Tibial artery (tissue), 4 donors: Measurements from ENCODE around the gene TRAP1.

Experiments used
- DNase-seq, 2 donors: peaks; one replicate each; pipeline ENCODE4 v3.0.0-alpha.2; 2019
- H3K27ac ChIP-seq, 2 donors: fragments of 200-600 bp; sonication (generic) in 1 of 2; 1 replicate in 1 of 2; 2 replicates in 1 of 2; pipeline ENCODE4 v1.5.1; 2018 to 2019; ENCODE audit warnings: mild to moderate bottlenecking in 1 of 2
- H3K27me3 ChIP-seq, 2 donors: fragments of 200-600 bp; sonication (generic) in 1 of 2; one replicate each; pipeline versions ENCODE4 v1.5.1 to v1.6.0; 2016 to 2019
- H3K36me3 ChIP-seq, 3 donors: fragments of 200-600 bp; sonication (generic) in 2 of 3; one replicate each; pipeline ENCODE4 v1.5.1; 2016 to 2019; ENCODE audit warnings: mild to moderate bottlenecking in 2 of 3
- H3K4me1 ChIP-seq, 4 donors: fragments of 200-600 bp; sonication (generic) in 2 of 4; 1 replicate in 3 of 4; 2 replicates in 1 of 4; pipeline ENCODE4 v1.5.1; 2016 to 2019
- H3K4me3 ChIP-seq, 2 donors: fragments of 200-600 bp; sonication (generic) in 1 of 2; 1 replicate in 1 of 2; 2 replicates in 1 of 2; pipeline ENCODE4 v1.5.1; 2018 to 2019; ENCODE audit warnings: mild to moderate bottlenecking in 2 of 2
- H3K9me3 ChIP-seq, 3 donors: fragments of 200-600 bp; sonication (generic) in 1 of 3; one replicate each; pipeline ENCODE4 v1.5.1; 2016 to 2019
- CTCF ChIP-seq, 2 experiments: fragments of 200-600 bp in 1 of 2; fragments of 450-650 bp in 1 of 2; IDR thresholded peaks; one replicate each; pipeline ENCODE4 v1.5.1; 2017 to 2019; ENCODE audit warnings: antibody characterized with exemption in 2 of 2, mild to moderate bottlenecking in 1 of 2, moderate library complexity in 1 of 2
- intact Hi-C: fragments of 100-400 bp; cut with DNase I; formaldehyde crosslinking; loops from one replicate; pipeline ENCODE4 v1.15.0; 2023; ENCODE audit warnings: low total_unique reads

The TRAP1 gene

GRCh38 chr16:3744018-3744417 lies 26.7 kb upstream of the TRAP1 start:
- intact Hi-C loops: no loop called here
- Histone ChIP-seq H3K27me3 (no peaks in the 10 kb centered on the region), H3K36me3 (peaks cover 83 to 100% (median 97%) of the 10 kb centered on the region in 3 donors), H3K4me1 (no peaks in the 10 kb centered on the region), H3K9me3 (no peaks in the 10 kb centered on the region), H3K27ac (no peak overlapping the region), H3K4me3 (no peak overlapping the region)
- TF ChIP-seq CTCF (IDR thresholded peaks at IDR 0.05): no peak
- DNase-seq: peak in 1 of 2 donors; percentile 29

- peaks cover 90 to 100% (median 95%) of the 10 kb centered on the region in 3 donors for H3K36me3 ChIP-seq
- DNase-seq: peak in 1 of 2 donors; percentile 50
- H3K27me3 ChIP-seq: no peaks in the 10 kb centered on the region
- no peak for TF ChIP-seq CTCF (IDR thresholded peaks at IDR 0.05)
- no peak overlapping the region for H3K27ac ChIP-seq
- no peak overlapping the region for H3K4me3 ChIP-seq
- intact Hi-C loops: no loop called here
- H3K9me3 ChIP-seq: no peaks in the 10 kb centered on the region
- H3K4me1 ChIP-seq: no peaks in the 10 kb centered on the region
Measured at GRCh38 chr16:3740934-3741333, 23.6 kb upstream of the TRAP1 start.

- Histone ChIP-seq H3K27ac (no peak overlapping the region), H3K4me1 (no peaks in the 10 kb centered on the region), H3K36me3 (peaks cover 90 to 100% (median 95%) of the 10 kb centered on the region in 3 donors), H3K4me3 (no peak overlapping the region), H3K9me3 (no peaks in the 10 kb centered on the region), H3K27me3 (no peaks in the 10 kb centered on the region)
- TF ChIP-seq CTCF (IDR thresholded peaks at IDR 0.05): no peak
- intact Hi-C loops: no loop called here
- DNase-seq: peak in 1 of 2 donors; percentile 43
Measured at GRCh38 chr16:3740186-3740585, 22.9 kb upstream of the TRAP1 start.

- no peak for TF ChIP-seq CTCF (IDR thresholded peaks at IDR 0.05)
- no peak overlapping the region for H3K27ac ChIP-seq
- DNase-seq: peak in 1 of 2 donors; percentile 28
- intact Hi-C loops: no loop called here
- H3K36me3 ChIP-seq: peaks cover 90 to 100% (median 95%) of the 10 kb centered on the region in 3 donors
- no peaks in the 10 kb centered on the region for H3K9me3 ChIP-seq
- no peak overlapping the region for H3K4me3 ChIP-seq
- no peaks in the 10 kb centered on the region for H3K27me3 ChIP-seq
- no peaks in the 10 kb centered on the region for H3K4me1 ChIP-seq
Measured at GRCh38 chr16:3739636-3740035, 22.3 kb upstream of the TRAP1 start.

GRCh38 chr16:3738541-3738940 lies 21.2 kb upstream of the TRAP1 start:
- H3K27ac ChIP-seq: no peak overlapping the region
- H3K36me3 ChIP-seq: peaks cover 89 to 100% (median 96%) of the 10 kb centered on the region in 3 donors
- H3K4me3 ChIP-seq: no peak overlapping the region
- H3K4me1 ChIP-seq: no peaks in the 10 kb centered on the region
- TF ChIP-seq CTCF (IDR thresholded peaks at IDR 0.05): no peak
- H3K27me3 ChIP-seq: no peaks in the 10 kb centered on the region
- intact Hi-C loops: no loop called here
- no peak for DNase-seq
- H3K9me3 ChIP-seq: no peaks in the 10 kb centered on the region

GRCh38 chr16:3738128-3738527 lies 20.8 kb upstream of the TRAP1 start:
- no peaks in the 10 kb centered on the region for H3K27me3 ChIP-seq
- TF ChIP-seq CTCF (IDR thresholded peaks at IDR 0.05): no peak
- H3K4me1 ChIP-seq: no peaks in the 10 kb centered on the region
- intact Hi-C loops: no loop called here
- no peak overlapping the region for H3K4me3 ChIP-seq
- H3K36me3 ChIP-seq: peaks cover 90 to 100% (median 96%) of the 10 kb centered on the region in 3 donors
- H3K9me3 ChIP-seq: no peaks in the 10 kb centered on the region
- no peak for DNase-seq
- H3K27ac ChIP-seq: no peak overlapping the region
